Fibroblast of upper back skin (primary cell): ENCODE data around the gene WASF3.
A peak's percentile ranks its signal among the peaks of the same experiment; 100 is the strongest.

Experiments
- DNase-seq: peaks from one replicate; pipeline ENCODE4 v3.0.0-alpha.2; 2013

Gene WASF3

GRCh38 chr13:26557393-26558073 lies at the start of gene WASF3:
Gene WASF3, plus strand, starts transcription at chr13:26557683. Its CDS starts 84,588 bp downstream, at chr13:26642271.
- peak; percentile 95 for DNase-seq

GRCh38 chr13:26508885-26509284 lies 48.6 kb upstream of the WASF3 start:
- peak; percentile 92 for DNase-seq

GRCh38 chr13:26509491-26509890 lies 48.0 kb upstream of the WASF3 start:
- no peak for DNase-seq

- no peak for DNase-seq
Observed at GRCh38 chr13:26513931-26514330, 43.6 kb upstream of the WASF3 start.

- DNase-seq, result no peak
Observed at GRCh38 chr13:26515721-26516120, 41.8 kb upstream of the WASF3 start.

- no peak for DNase-seq
Observed at GRCh38 chr13:26517936-26518335, 39.5 kb upstream of the WASF3 start.

GRCh38 chr13:26518451-26518959 lies 39.0 kb upstream of the WASF3 start:
- DNase-seq, result no peak

- DNase-seq, result no peak
Observed at GRCh38 chr13:26522571-26522970, 34.9 kb upstream of the WASF3 start.

- DNase-seq, result no peak
Observed at GRCh38 chr13:26523007-26523406, 34.5 kb upstream of the WASF3 start.

- no peak for DNase-seq
Observed at GRCh38 chr13:26525528-26525927, 32.0 kb upstream of the WASF3 start.

- DNase-seq, result peak; percentile 29
Observed at GRCh38 chr13:26526702-26527216, 30.7 kb upstream of the WASF3 start.

- DNase-seq, result no peak
Observed at GRCh38 chr13:26528527-26528926, 29.0 kb upstream of the WASF3 start.

GRCh38 chr13:26529441-26529840 lies 28.0 kb upstream of the WASF3 start:
- peak; percentile 71 for DNase-seq

GRCh38 chr13:26531742-26532141 lies 25.7 kb upstream of the WASF3 start:
- no peak for DNase-seq

- no peak for DNase-seq
Observed at GRCh38 chr13:26534036-26534726, 23.3 kb upstream of the WASF3 start.

- no peak for DNase-seq
Observed at GRCh38 chr13:26538363-26539317, 18.8 kb upstream of the WASF3 start.

GRCh38 chr13:26539738-26540292 lies 17.7 kb upstream of the WASF3 start:
- no peak for DNase-seq

GRCh38 chr13:26540334-26540733 lies 17.1 kb upstream of the WASF3 start:
- DNase-seq, result no peak

- no peak for DNase-seq
Observed at GRCh38 chr13:26541041-26541440, 16.4 kb upstream of the WASF3 start.

- no peak for DNase-seq
Observed at GRCh38 chr13:26541678-26542568, 15.6 kb upstream of the WASF3 start.

- no peak for DNase-seq
Observed at GRCh38 chr13:26544707-26545106, 12.8 kb upstream of the WASF3 start.
